ENCODE data around the gene CCR6.

The CCR6 gene

DNA sequence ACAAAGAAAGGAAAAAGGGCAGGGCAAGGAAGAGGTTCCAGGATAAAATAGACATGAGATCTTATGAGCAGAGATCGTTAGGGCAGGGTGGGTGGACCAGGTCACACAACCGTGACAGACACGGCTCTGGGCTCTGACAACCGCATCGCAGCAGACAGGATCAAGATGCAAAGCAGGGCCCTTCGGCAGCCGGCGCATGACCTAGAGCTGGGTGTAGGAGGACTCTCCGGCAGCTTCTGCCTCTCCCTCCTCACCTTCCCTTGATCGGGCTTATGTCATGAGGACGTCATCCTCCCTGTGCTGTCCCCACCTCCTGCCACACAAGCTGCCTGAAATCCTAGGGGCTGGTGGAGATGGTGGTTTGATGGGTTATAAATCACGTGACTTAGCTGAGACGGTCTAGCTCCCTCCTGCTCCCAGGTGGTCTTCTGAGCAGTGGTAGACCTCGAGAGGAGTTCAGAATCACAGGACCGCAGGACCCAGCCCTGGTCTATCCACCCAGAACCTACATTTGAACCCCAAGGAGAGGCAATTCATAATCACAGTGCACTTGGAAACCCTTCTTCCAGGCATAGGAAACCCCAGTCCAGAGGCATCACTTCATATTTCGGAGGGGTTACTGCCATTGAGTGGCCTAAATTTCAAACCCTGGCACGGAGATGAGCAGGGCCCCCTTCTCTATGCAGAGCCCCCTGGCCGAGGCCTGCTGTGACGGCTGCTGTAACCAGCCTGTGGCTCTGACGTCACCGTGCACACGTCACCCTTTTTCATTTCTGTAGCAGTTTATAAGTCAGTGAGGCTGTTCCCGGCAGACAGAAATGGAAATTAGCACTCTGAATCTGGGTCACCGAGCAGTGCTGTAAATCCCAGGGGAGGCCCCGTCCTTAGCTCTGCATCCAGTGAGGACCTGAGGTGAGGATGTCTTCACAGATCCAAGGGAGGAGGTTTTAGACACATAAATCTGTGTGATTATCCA lies 8.7 kb upstream of the CCR6 start:
- DNase-seq (ENCODE audit: low spot score) (no peak), ATAC-seq (ENCODE audit: low read depth) (no peak)
- peaks cover 36% of the 10 kb centered on the region for H3K27me3 ChIP-seq (ENCODE audit: insufficient read depth, poor library complexity, severe bottlenecking)
- no peaks in the 10 kb centered on the region for H3K4me1 ChIP-seq (ENCODE audit: insufficient read depth, poor library complexity, severe bottlenecking)
- H3K36me3 ChIP-seq (ENCODE audit: low read depth) = no peaks in the 10 kb centered on the region
- H3K9me3 ChIP-seq (ENCODE audit: severe bottlenecking) = no peaks in the 10 kb centered on the region
- TF ChIP-seq CTCF (IDR thresholded peaks at IDR 0.05; ENCODE audit: poor library complexity, severe bottlenecking) = no peak
- H3K4me3 ChIP-seq (ENCODE audit: severe bottlenecking) = no peak overlapping the region
- H3K27ac ChIP-seq (ENCODE audit: poor library complexity, severe bottlenecking) = no peak overlapping the region

- DNase-seq (ENCODE audit: low spot score) (no peak), ATAC-seq (ENCODE audit: low read depth) (no peak)
- peaks cover 33% of the 10 kb centered on the region for H3K27me3 ChIP-seq (ENCODE audit: insufficient read depth, poor library complexity, severe bottlenecking)
- no peak overlapping the region for H3K27ac ChIP-seq (ENCODE audit: poor library complexity, severe bottlenecking)
- H3K4me1 ChIP-seq (ENCODE audit: insufficient read depth, poor library complexity, severe bottlenecking) = no peaks in the 10 kb centered on the region
- no peak overlapping the region for H3K4me3 ChIP-seq (ENCODE audit: severe bottlenecking)
- H3K9me3 ChIP-seq (ENCODE audit: severe bottlenecking) = no peaks in the 10 kb centered on the region
- H3K36me3 ChIP-seq (ENCODE audit: low read depth) = no peaks in the 10 kb centered on the region
- no peak for TF ChIP-seq CTCF (IDR thresholded peaks at IDR 0.05; ENCODE audit: poor library complexity, severe bottlenecking)
Observed at GRCh38 chr6:167115054-167115453, 7.8 kb upstream of the CCR6 start.

- peak; percentile 48; the same call in 1 of the 3 replicates for ATAC-seq (ENCODE audit: low read depth)
- Histone ChIP-seq H3K4me3 (ENCODE audit: severe bottlenecking) (no peak overlapping the region), H3K9me3 (ENCODE audit: severe bottlenecking) (no peaks in the 10 kb centered on the region), H3K4me1 (ENCODE audit: insufficient read depth, poor library complexity, severe bottlenecking) (no peaks in the 10 kb centered on the region), H3K36me3 (ENCODE audit: low read depth) (no peaks in the 10 kb centered on the region), H3K27ac (ENCODE audit: poor library complexity, severe bottlenecking) (no peak overlapping the region), H3K27me3 (ENCODE audit: insufficient read depth, poor library complexity, severe bottlenecking) (peaks cover 33% of the 10 kb centered on the region)
- no peak for DNase-seq (ENCODE audit: low spot score)
- no peak for TF ChIP-seq CTCF (IDR thresholded peaks at IDR 0.05; ENCODE audit: poor library complexity, severe bottlenecking)
Observed at GRCh38 chr6:167116109-167116837, 6.6 kb upstream of the CCR6 start.

DNA sequence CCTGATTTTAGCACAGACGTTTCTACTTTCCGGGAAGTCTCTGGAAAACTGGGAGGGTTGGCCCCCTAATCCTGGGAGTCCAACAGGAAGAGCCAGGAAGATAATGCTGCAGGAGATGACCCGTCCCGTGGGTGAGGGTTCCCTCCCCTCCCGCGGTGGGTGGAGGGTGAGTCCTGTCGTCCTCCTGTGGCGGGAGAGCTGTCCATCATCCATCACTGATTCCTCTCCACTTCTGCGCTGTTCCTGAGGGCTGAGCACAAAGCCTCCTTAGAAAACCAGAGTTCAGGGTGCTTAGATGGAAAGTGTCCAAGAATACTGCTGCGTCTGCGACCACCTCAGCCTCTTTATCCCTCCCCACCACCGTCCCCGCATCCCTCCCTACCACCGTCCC lies 6.1 kb upstream of the CCR6 start:
- DNase-seq (ENCODE audit: low spot score) (no peak), ATAC-seq (ENCODE audit: low read depth) (no peak)
- H3K36me3 ChIP-seq (ENCODE audit: low read depth) = no peaks in the 10 kb centered on the region
- no peak overlapping the region for H3K27ac ChIP-seq (ENCODE audit: poor library complexity, severe bottlenecking)
- H3K4me1 ChIP-seq (ENCODE audit: insufficient read depth, poor library complexity, severe bottlenecking) = no peaks in the 10 kb centered on the region
- no peak overlapping the region for H3K4me3 ChIP-seq (ENCODE audit: severe bottlenecking)
- H3K9me3 ChIP-seq (ENCODE audit: severe bottlenecking) = no peaks in the 10 kb centered on the region
- H3K27me3 ChIP-seq (ENCODE audit: insufficient read depth, poor library complexity, severe bottlenecking) = peaks cover 33% of the 10 kb centered on the region
- TF ChIP-seq CTCF (IDR thresholded peaks at IDR 0.05; ENCODE audit: poor library complexity, severe bottlenecking) = no peak

Measured in RWPE2 (cell line).